22Rv1 (cell line): ENCODE measurements around the gene VPS9D1.
A peak's percentile ranks its signal among the peaks of the same experiment; 100 is the strongest.

Source experiments
- H3K27ac ChIP-seq: fragments of 450-650 bp; 2 replicates; pipeline ENCODE4 v1.5.1; 2017
- ZFX ChIP-seq: fragments of 450-650 bp; IDR thresholded peaks from 2 replicates; pipeline ENCODE4 v1.6.1; 2017; ENCODE audit warnings: antibody characterized with exemption, borderline replicate concordance
- TF ChIP-seq, protein P1 (sequence below): fragments of 450-650 bp; IDR thresholded peaks from 2 replicates; pipeline ENCODE4 v1.5.1; 2017; ENCODE audit warnings: mild to moderate bottlenecking

VPS9D1 gene

DNA sequence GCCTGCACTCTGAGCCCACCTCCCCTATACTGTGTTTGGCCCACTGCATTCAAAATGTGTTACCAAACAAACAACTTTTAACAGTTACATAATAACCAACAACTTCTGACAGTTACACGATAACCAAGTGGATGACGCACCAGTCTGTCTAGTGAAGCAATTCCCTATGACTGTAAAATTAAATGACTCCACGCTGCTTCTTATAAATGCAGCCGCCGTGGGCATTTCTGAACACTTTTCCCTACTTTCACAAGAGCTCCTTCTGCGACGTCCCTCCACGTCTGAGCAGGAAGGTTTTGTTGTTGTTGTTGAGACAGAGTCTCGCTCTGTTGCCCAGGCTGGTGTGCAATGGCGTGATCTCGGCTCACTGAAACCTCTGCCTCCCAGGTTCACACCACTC is 28.2 kb upstream of the VPS9D1 start:
- TF ChIP-seq, protein P1, sequence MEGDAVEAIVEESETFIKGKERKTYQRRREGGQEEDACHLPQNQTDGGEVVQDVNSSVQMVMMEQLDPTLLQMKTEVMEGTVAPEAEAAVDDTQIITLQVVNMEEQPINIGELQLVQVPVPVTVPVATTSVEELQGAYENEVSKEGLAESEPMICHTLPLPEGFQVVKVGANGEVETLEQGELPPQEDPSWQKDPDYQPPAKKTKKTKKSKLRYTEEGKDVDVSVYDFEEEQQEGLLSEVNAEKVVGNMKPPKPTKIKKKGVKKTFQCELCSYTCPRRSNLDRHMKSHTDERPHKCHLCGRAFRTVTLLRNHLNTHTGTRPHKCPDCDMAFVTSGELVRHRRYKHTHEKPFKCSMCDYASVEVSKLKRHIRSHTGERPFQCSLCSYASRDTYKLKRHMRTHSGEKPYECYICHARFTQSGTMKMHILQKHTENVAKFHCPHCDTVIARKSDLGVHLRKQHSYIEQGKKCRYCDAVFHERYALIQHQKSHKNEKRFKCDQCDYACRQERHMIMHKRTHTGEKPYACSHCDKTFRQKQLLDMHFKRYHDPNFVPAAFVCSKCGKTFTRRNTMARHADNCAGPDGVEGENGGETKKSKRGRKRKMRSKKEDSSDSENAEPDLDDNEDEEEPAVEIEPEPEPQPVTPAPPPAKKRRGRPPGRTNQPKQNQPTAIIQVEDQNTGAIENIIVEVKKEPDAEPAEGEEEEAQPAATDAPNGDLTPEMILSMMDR = no peak
- H3K27ac ChIP-seq = no peak overlapping the region

DNA sequence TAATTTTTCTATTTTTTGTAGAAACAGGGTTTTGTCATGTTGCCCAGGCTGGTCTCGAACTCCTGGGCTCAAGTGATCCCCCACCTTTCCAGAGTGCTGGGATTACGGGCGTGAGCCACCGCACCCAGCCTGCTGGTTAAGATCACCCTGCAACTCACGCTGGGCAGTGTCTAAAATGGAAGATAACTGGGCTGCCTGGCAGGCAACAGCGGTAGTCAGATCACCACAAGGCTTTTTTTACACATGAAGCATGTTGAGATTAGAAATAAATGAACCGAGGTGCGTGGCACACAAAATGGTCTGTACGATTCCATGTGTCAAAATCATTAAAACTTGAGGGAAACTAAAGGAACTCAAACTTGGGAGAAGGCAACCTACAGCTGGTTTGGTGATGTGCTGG is 27.4 kb upstream of the VPS9D1 start:
- H3K27ac ChIP-seq = no peak overlapping the region
- TF ChIP-seq, protein P1 = no peak
- no peak for TF ChIP-seq ZFX

DNA sequence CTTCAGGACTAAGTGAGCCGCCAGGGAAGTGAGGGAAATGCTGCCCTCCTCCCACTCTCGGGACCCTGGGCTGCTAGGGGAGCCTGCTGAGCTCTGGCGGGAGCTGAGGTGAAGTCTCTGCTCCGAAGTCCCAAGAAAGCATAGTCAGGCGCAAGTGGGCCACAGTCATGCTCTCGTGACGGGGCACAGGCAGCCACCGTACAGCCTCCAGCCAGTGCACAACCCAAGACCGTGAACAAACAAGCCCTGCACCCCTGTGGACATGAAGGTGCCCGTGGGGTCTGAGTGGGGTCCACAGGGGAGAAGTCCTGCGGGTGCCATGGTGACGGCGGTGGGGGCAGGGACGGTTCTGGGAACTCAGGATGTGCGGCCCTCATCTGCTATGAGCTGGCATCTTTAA is 25.3 kb upstream of the VPS9D1 start:
- no peak for TF ChIP-seq ZFX
- TF ChIP-seq, protein P1 = no peak
- no peak overlapping the region for H3K27ac ChIP-seq

DNA sequence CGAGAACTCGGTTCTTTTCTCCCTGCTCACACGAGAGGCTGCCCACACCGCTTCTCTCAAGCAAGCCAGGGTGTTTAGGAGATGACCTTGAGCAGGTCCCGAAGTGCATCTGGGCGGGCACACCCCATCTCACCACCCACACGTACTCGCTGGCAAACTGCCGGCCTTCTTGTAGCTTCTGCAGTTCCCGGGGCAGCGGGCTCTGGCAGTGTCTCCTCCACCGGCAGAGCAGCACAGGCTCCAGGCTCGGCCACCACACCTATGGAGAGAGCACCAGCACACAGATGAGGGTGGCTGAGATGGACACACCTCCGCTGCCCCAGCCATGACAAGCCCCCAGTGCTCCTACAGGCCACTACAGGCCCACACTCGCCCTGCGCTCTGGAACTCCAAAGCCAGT is 24.1 kb upstream of the VPS9D1 start:
- TF ChIP-seq, protein P1 = no peak
- TF ChIP-seq ZFX = no peak
- H3K27ac ChIP-seq = no peak overlapping the region

DNA sequence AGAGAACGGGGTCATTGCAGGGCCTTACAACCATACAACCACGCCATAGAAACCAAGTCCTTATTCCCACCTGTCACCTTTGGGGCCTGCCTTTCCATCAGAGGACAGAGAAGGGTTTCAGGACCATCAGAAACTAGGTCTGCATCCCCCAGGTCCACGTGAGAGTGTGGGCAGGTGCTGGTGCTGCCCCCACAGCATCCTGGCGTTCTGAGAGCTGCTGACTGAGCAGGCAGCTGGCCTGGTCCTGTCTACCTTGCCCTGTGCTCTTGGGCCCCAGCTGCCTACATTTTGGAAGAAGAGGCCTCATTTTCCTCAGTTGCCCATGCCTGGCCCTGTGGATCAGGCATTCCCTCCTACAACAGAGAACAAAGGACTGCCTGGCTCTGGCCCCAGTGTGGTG is 22.2 kb upstream of the VPS9D1 start:
- peak overlapping the region; percentile 35 for H3K27ac ChIP-seq
- TF ChIP-seq ZFX = no peak
- TF ChIP-seq, protein P1 = no peak

DNA sequence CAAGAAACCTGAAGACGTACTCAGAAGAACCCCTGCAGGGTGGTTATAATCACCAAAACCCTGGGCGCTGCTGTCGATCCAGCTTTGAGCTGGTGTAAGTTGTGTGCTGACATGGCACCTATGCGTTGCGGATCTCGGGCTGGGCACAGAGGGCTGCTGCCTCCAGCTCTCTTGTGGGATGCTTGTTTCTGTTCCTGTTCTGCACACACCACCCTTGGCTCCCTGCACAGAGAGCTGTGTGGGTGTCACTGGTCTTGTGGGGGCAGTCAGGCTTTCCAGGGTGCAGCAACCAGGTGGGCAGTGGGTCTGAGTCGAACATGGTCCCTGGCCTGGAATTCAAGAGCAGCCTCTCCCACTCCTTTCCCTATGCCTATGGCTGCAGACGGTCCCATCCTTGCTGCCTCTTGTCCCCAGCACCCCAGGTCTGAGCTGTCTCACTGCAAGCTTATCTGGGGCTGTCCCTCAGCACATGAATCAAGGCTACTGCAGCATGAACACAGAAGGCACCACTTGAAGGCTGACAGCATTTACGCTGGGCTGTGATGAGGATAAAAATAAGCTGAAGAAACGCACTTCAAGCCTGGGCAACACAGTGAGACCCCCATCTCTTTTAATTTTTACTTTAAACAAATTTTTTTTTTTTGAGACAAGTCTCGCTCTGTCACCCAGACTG is 20.8 kb upstream of the VPS9D1 start:
- no peak for TF ChIP-seq ZFX
- TF ChIP-seq, protein P1 = no peak

DNA sequence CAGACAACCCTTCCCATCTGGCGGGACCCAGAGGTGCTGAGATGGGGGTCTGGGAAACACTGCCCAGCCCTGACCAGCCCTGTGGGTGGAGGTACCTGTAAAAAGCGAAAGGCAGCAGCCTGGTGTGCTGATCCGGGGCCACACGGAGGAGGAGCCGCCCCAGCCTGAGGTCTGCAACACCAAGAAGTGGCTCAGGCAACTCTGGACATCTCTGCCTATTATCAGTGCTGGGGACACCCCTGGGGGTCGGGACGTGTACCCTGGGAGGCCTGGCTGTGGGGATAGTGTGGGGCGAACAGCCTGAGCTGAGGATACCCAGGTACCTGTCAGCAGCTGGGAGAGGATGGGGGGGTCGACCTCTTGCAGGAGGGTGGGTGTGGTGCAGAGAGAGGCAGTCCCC is 18.7 kb upstream of the VPS9D1 start:
- H3K27ac ChIP-seq = peak overlapping the region; percentile 35; the same call in 1 of the 2 replicates
- TF ChIP-seq ZFX = no peak
- TF ChIP-seq, protein P1 = no peak

More for the DNA sequence above, 20.8 kb upstream of the VPS9D1 start:
- H3K27ac ChIP-seq = peak overlapping the region; percentile 35
